Vagina (tissue), 2 donors: Measurements from ENCODE around the gene ZBTB25.

Experiments
- CTCF ChIP-seq, 3 experiments: fragments of 450-650 bp in 2 of 3; fragments of 200-600 bp in 1 of 3; sonication (generic) in 1 of 3; IDR thresholded peaks; one replicate each; pipeline ENCODE4 v1.5.1; 2017 to 2019; ENCODE audit warnings: antibody characterized with exemption in 3 of 3, mild to moderate bottlenecking in 2 of 3, moderate library complexity in 2 of 3
- POLR2A ChIP-seq, 2 donors: fragments of 450-650 bp; IDR thresholded peaks; one replicate each; pipeline ENCODE4 v1.6.1; 2017; ENCODE audit warnings: antibody characterized with exemption in 2 of 2, mild to moderate bottlenecking in 2 of 2, moderate library complexity in 2 of 2
- POLR2AphosphoS5 ChIP-seq, 2 donors: sonication (generic); formaldehyde crosslinking; IDR thresholded peaks; one replicate each; pipeline ENCODE4 v1.9.0; 2017; ENCODE audit warnings: antibody characterized with exemption in 2 of 2, mild to moderate bottlenecking in 2 of 2, low read depth in 1 of 2; ENCODE audit not compliant: insufficient read depth in 1 of 2

- TF ChIP-seq CTCF (IDR thresholded peaks at IDR 0.05) = no peak
- TF ChIP-seq POLR2AphosphoS5 (IDR thresholded peaks at IDR 0.05; ENCODE audit: insufficient read depth in 1 of 2, low read depth in 1 of 2) = no peak
- no peak for TF ChIP-seq POLR2A (IDR thresholded peaks at IDR 0.05)
These were observed 69.1 kb downstream of the ZBTB25 start for GRCh38 chr14:64434528-64434927.
